ENCODE results near the gene PARD3. TPM values are rescaled to one million over a fixed set of nuclear protein-coding genes. Genes with fewer than 3 reads are reported as not detected.

Gene PARD3
- total RNA-seq, 1 donor from 2014 or later, result 34.1 TPM

DNA sequence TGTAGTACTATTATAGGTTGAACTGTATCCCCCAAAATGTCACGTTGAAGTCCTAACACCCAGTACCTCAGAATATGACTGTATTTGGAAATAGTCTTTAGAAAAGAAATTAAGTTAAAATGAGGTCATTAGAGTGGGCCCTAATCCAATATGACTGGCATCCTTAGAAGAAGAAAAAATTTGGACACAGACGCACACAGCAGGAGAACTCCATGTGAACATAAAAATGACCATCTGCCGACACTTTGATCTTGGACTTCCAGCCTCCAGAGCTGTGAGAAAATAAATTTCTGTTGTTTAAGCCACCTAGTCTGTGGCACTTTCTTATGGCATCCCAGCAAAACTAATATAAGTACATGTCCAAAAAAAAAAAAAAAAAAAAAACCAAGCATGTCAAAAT lies 225.8 kb downstream of the PARD3 start:
- TF ChIP-seq, protein P1, sequence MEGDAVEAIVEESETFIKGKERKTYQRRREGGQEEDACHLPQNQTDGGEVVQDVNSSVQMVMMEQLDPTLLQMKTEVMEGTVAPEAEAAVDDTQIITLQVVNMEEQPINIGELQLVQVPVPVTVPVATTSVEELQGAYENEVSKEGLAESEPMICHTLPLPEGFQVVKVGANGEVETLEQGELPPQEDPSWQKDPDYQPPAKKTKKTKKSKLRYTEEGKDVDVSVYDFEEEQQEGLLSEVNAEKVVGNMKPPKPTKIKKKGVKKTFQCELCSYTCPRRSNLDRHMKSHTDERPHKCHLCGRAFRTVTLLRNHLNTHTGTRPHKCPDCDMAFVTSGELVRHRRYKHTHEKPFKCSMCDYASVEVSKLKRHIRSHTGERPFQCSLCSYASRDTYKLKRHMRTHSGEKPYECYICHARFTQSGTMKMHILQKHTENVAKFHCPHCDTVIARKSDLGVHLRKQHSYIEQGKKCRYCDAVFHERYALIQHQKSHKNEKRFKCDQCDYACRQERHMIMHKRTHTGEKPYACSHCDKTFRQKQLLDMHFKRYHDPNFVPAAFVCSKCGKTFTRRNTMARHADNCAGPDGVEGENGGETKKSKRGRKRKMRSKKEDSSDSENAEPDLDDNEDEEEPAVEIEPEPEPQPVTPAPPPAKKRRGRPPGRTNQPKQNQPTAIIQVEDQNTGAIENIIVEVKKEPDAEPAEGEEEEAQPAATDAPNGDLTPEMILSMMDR (IDR thresholded peaks at IDR 0.05), result no peak
- H3K4me1 ChIP-seq, result no peaks in the 10 kb centered on the region
- no peaks in the 10 kb centered on the region for H3K36me3 ChIP-seq
- no peaks in the 10 kb centered on the region for H3K27me3 ChIP-seq (ENCODE audit: low read depth)
- DNase-seq, result no peak
- ATAC-seq, result no peak
- no peak overlapping the region for H3K27ac ChIP-seq
- no peaks in the 10 kb centered on the region for H3K9me3 ChIP-seq
- no peak overlapping the region for H3K4me3 ChIP-seq
- intact Hi-C loops (cut with DNase I), result no loop called here

DNA sequence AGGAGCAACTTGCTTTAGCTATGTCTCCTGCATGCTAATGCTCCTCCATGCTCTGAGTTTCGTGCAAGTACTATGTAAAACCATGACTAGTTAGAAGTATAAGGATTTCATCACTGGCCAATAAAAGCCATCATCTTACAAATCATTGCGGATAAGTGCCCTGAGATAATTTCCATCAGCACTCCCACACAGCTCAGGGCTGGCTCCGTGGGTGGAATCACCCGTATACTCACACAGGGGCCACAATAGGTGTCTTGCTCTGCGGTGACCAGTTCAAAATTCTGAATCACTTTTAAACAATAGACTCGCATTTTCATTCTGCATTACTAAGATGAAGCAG lies 227.4 kb downstream of the PARD3 start:
- Histone ChIP-seq H3K4me1 (no peaks in the 10 kb centered on the region), H3K9me3 (no peaks in the 10 kb centered on the region), H3K27ac (no peak overlapping the region), H3K36me3 (no peaks in the 10 kb centered on the region), H3K4me3 (no peak overlapping the region), H3K27me3 (ENCODE audit: low read depth) (no peaks in the 10 kb centered on the region)
- no peak for ATAC-seq
- no peak for DNase-seq
- intact Hi-C loops (cut with DNase I), result no loop called here
- TF ChIP-seq, protein P1 (IDR thresholded peaks at IDR 0.05), result no peak

DNA sequence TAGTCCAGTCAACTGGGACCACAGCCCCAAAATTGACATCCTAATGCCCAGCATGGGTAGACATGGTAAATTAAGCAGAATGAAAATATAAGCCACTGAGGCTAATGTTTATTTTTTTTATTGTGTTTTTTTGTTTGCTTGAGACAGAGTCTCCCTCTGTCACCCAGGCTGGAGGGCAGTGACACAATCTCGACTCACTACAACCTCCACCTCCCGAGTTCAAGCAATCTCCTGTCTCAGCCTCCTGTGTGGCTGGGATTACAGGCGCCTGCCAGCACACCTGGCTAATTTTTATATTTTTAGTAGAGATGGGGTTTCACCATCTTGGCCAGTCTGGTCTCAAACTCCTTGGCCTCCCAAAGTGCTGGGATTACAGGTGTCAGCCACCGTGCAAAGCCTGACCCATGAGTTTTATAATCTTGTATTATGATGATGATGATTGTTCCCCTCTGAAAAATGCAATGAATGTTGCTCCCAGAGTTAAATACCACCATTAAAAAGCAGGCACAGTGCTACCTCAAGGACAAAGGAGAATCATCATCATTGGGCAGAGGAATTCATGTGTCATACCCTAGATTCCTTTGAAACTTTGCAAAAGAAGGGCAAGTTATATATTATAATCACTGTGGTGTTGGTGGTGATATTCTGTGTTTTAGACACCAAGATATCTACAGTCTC lies 228.0 kb downstream of the PARD3 start:
- TF ChIP-seq, protein P1 (IDR thresholded peaks at IDR 0.05), result no peak
- Histone ChIP-seq H3K9me3 (no peaks in the 10 kb centered on the region), H3K36me3 (no peaks in the 10 kb centered on the region), H3K27ac (no peak overlapping the region), H3K27me3 (ENCODE audit: low read depth) (no peaks in the 10 kb centered on the region), H3K4me1 (no peaks in the 10 kb centered on the region), H3K4me3 (no peak overlapping the region)
- ATAC-seq (no peak), DNase-seq (no peak)
- intact Hi-C loops (cut with DNase I), result no loop called here

DNA sequence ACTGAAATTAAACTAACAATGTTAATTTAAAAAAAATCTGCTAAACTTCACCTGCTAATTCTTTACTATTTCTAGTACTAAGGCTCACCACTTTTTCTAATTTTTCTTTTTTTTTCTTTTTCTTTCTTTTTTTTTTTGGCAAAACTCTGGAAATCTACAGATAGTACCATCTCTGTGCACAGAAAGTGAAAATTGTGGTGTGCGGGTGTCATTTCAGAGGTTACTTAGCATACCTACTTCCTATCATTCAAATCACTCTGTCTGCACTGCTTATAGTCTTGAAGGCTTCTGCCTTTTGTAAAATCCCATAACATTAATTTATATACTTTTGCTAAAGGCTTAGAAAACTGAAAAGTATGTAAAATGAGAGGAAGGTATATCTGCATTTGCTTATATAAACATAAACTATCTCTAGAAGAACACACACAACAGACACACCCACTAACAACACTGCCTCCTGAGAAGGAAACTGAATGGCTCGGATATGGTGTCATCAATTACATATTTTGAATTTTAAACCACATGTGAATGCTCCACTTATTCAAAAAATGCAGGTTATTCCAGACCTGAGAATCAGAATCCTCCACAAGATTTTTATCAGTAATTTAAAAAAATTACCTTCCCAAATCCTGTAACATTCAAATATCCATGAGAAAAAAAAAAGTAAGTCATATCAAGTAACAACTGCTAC lies 229.5 kb downstream of the PARD3 start:
- no peak for DNase-seq
- H3K9me3 ChIP-seq, result no peaks in the 10 kb centered on the region
- TF ChIP-seq, protein P1 (IDR thresholded peaks at IDR 0.05), result no peak
- intact Hi-C loops (cut with DNase I), result no loop called here
- H3K4me1 ChIP-seq, result peaks cover 3% of the 10 kb centered on the region
- no peak overlapping the region for H3K27ac ChIP-seq
- no peak overlapping the region for H3K4me3 ChIP-seq
- H3K36me3 ChIP-seq, result no peaks in the 10 kb centered on the region
- no peaks in the 10 kb centered on the region for H3K27me3 ChIP-seq (ENCODE audit: low read depth)
- no peak for ATAC-seq

DNA sequence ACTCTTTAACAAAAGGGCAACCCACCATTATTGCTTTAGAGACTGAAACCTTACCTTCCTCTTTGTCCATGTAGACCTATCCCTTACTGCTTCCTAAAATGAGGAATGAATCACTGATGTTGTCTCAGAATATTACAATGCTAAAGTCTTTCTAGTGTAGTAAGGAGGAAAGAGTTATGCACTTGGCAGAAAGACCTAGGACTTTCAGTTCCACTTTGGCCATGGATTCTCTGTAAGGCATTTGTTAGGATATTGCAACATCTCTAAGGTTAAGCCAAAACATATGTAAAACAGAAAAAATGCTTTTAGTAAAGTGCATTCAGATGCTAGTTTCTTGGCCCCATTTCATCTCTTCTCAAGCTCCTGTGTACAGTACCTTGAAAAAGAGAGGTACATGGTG lies 230.9 kb downstream of the PARD3 start:
- Histone ChIP-seq H3K36me3 (no peaks in the 10 kb centered on the region), H3K9me3 (no peaks in the 10 kb centered on the region), H3K4me3 (no peak overlapping the region), H3K27ac (no peak overlapping the region), H3K27me3 (ENCODE audit: low read depth) (no peaks in the 10 kb centered on the region), H3K4me1 (peaks cover 5% of the 10 kb centered on the region)
- intact Hi-C loops (cut with DNase I), result no loop called here
- ATAC-seq, result peak; percentile 47 to 65
- no peak for DNase-seq
- TF ChIP-seq, protein P1 (IDR thresholded peaks at IDR 0.05), result no peak

All from lower lobe of right lung (tissue), 2 donors.